ENCODE results near the gene CPEB1.
"Not testable (repeated sequence)": the region's sequence is repeated elsewhere in the genome, so short reads cannot be mapped to it uniquely, and the experiment has no call there.

CPEB1 gene

GRCh38 chr15:82540055-82540983, 106.8 kb downstream of the CPEB1 start, which contains the start of gene RPS17:
Gene RPS17, minus strand, starts transcription at chr15:82540457. Its CDS starts 29 bp downstream, at chr15:82540428.
- no peak for DNase-seq

- DNase-seq: no peak
Measured at GRCh38 chr15:82539691-82540054, 107.5 kb downstream of the CPEB1 start.

- DNase-seq: no peak
Measured at GRCh38 chr15:82538961-82539690, 108.0 kb downstream of the CPEB1 start.

GRCh38 chr15:82537351-82537908, 109.7 kb downstream of the CPEB1 start:
- no peak for DNase-seq

- DNase-seq: no peak
Measured at GRCh38 chr15:82536409-82537350, 110.5 kb downstream of the CPEB1 start.

GRCh38 chr15:82535566-82536408, 111.4 kb downstream of the CPEB1 start:
- DNase-seq: no peak

- DNase-seq: not testable (repeated sequence)
Measured at GRCh38 chr15:82535151-82535550, 112.0 kb downstream of the CPEB1 start.

GRCh38 chr15:82534457-82534861, 112.7 kb downstream of the CPEB1 start:
- not testable (repeated sequence) for DNase-seq

GRCh38 chr15:82533801-82534200, 113.4 kb downstream of the CPEB1 start:
- no peak for DNase-seq

- no peak for DNase-seq
Measured at GRCh38 chr15:82532991-82533481, 114.1 kb downstream of the CPEB1 start.

GRCh38 chr15:82532383-82532990, 114.7 kb downstream of the CPEB1 start:
- DNase-seq: no peak

GRCh38 chr15:82531496-82532382, 115.4 kb downstream of the CPEB1 start:
- no peak for DNase-seq

GRCh38 chr15:82530606-82531379, 116.4 kb downstream of the CPEB1 start:
- no peak for DNase-seq

- no peak for DNase-seq
Measured at GRCh38 chr15:82530006-82530405, 117.2 kb downstream of the CPEB1 start.

- not testable (repeated sequence) for DNase-seq
Measured at GRCh38 chr15:82513587-82513986, 133.6 kb downstream of the CPEB1 start.

- DNase-seq: not testable (repeated sequence)
Measured at GRCh38 chr15:82507693-82508092, 139.5 kb downstream of the CPEB1 start.

- not testable (repeated sequence) for DNase-seq
Measured at GRCh38 chr15:82507087-82507486, 140.1 kb downstream of the CPEB1 start.

- not testable (repeated sequence) for DNase-seq
Measured at GRCh38 chr15:82505842-82506241, 141.3 kb downstream of the CPEB1 start.

- DNase-seq: not testable (repeated sequence)
Measured at GRCh38 chr15:82504074-82504473, 143.1 kb downstream of the CPEB1 start.
